ENCODE data around the gene ARHGEF28. TPM values are rescaled to one million over a fixed set of nuclear protein-coding genes. Genes with fewer than 3 reads are reported as not detected.

Gene ARHGEF28
- polyA plus RNA-seq, 3 donors, result not detected

DNA sequence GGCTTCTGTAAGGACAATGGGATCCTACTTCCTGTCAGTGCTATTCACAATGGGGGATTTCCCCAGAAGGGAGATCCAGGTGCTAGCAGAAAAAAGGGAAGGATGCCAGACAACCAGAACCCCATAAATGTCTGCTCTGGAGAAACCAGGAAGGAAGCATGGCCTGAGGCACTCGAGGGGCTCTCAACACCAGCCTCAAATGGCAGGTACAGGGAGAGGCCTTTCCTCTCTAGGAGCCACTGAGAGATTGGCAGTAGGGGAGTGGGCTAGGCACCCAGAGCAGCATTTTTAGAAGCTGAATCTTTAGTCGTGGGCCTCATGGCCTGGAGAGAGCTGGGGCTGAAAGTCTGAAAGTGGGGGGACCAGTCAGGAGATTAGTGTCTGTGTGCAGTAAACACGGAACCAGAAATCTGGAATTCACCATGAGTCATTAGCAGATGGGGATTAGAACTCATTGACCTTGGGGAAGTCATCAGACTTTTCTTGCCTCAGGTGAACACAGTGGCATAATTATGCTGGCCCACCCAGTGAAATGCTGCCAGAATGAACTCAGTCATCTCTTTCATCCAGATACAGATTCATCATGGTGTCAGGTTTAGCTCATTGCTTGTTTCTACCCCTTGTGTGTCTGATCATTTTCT lies 28.3 kb downstream of the ARHGEF28 start:
- no peak overlapping the region for H3K4me2 ChIP-seq (replicated peaks; ENCODE audit: extremely low read depth, low read length, poor library complexity, severe bottlenecking)
- H3K79me2 ChIP-seq (ENCODE audit: insufficient read depth, low read length), result no peaks in the 10 kb centered on the region
- Mint-ChIP-seq H3K27me3 (ENCODE audit: low read depth in 3 of 3) (peaks cover 0 to 2% (median 0%) of the 10 kb centered on the region in 3 donors), H3K4me1 (peaks cover 14% of the 10 kb centered on the region), H3K27ac (no peak overlapping the region), H3K9me3 (peaks cover 0 to 2% (median 0%) of the 10 kb centered on the region in 7 donors), H3K36me3 (no peaks in the 10 kb centered on the region), H3K4me3 (no peak overlapping the region)
- H3K27me3 ChIP-seq (ENCODE audit: control insufficient read depth in 2 of 2, insufficient read depth in 2 of 2, low read length in 2 of 2), result no peaks in the 10 kb centered on the region
- no peaks in the 10 kb centered on the region for H3K9me3 ChIP-seq (replicated peaks in 1 of 2; ENCODE audit: control insufficient read depth in 1 of 2, insufficient read depth in 1 of 2, low read length in 2 of 2)
- TF ChIP-seq, protein P1, sequence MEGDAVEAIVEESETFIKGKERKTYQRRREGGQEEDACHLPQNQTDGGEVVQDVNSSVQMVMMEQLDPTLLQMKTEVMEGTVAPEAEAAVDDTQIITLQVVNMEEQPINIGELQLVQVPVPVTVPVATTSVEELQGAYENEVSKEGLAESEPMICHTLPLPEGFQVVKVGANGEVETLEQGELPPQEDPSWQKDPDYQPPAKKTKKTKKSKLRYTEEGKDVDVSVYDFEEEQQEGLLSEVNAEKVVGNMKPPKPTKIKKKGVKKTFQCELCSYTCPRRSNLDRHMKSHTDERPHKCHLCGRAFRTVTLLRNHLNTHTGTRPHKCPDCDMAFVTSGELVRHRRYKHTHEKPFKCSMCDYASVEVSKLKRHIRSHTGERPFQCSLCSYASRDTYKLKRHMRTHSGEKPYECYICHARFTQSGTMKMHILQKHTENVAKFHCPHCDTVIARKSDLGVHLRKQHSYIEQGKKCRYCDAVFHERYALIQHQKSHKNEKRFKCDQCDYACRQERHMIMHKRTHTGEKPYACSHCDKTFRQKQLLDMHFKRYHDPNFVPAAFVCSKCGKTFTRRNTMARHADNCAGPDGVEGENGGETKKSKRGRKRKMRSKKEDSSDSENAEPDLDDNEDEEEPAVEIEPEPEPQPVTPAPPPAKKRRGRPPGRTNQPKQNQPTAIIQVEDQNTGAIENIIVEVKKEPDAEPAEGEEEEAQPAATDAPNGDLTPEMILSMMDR (IDR thresholded peaks at IDR 0.05), result no peak
- H3K36me3 ChIP-seq (replicated peaks in 1 of 2; ENCODE audit: control insufficient read depth in 1 of 2, insufficient read depth in 2 of 2, low read length in 2 of 2), result no peaks in the 10 kb centered on the region
- intact Hi-C loops (cut with micrococcal nuclease), result no loop called here
- no peak overlapping the region for H3K9ac ChIP-seq (ENCODE audit: insufficient read depth, low read length, poor library complexity, severe bottlenecking)
- no peak for DNase-seq
- WGBS (ENCODE audit: insufficient coverage), result 31% methylated on average over 3 of the region's 3 CpGs
- H4K20me1 ChIP-seq (ENCODE audit: insufficient read depth, low read length), result no peaks in the 10 kb centered on the region
- no peak overlapping the region for H2AFZ ChIP-seq (ENCODE audit: insufficient read depth, low read depth, low read length, poor library complexity, severe bottlenecking)
- no peaks in the 10 kb centered on the region for H3K4me1 ChIP-seq (ENCODE audit: control insufficient read depth in 1 of 2, insufficient read depth in 2 of 2, low read length in 2 of 2)
- H3K4me3 ChIP-seq (replicated peaks in 1 of 3; ENCODE audit: low read depth in 2 of 3, low read length in 3 of 3), result no peak overlapping the region
- no peak overlapping the region for H3K27ac ChIP-seq (ENCODE audit: low read depth in 1 of 2, low read length in 2 of 2)

DNA sequence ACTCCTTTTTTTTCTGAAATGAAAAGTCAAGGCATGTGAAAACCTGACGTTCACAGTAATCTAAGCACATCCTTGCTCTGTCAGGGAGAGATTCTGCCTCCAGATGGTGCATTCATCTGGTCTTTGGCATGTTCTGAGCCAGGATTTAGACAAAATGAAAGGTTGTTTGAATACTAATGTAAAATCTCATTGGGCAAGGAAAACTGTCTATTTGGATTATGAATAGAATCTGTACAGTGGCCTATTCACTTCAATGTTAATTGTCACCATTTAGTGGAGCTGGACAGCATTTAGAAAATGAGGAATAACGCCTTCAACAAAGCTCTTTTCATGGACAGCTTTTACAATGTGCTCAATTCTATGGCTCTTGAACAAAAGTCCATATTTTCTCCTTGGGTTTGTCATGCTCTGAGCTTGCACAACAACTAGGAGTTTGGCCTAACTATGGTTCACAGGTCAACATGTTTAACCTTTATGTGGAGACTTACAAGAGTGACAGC lies 28.9 kb downstream of the ARHGEF28 start:
- intact Hi-C loops (cut with micrococcal nuclease), result no loop called here
- Histone ChIP-seq H3K79me2 (ENCODE audit: insufficient read depth, low read length) (no peaks in the 10 kb centered on the region), H3K27ac (ENCODE audit: low read depth in 1 of 2, low read length in 2 of 2) (no peak overlapping the region), H3K4me1 (ENCODE audit: control insufficient read depth in 1 of 2, insufficient read depth in 2 of 2, low read length in 2 of 2) (no peaks in the 10 kb centered on the region), H3K4me2 (replicated peaks; ENCODE audit: extremely low read depth, low read length, poor library complexity, severe bottlenecking) (no peak overlapping the region), H3K4me3 (replicated peaks in 1 of 3; ENCODE audit: low read depth in 2 of 3, low read length in 3 of 3) (no peak overlapping the region), H3K9me3 (replicated peaks in 1 of 2; ENCODE audit: control insufficient read depth in 1 of 2, insufficient read depth in 1 of 2, low read length in 2 of 2) (no peaks in the 10 kb centered on the region), H3K27me3 (ENCODE audit: control insufficient read depth in 2 of 2, insufficient read depth in 2 of 2, low read length in 2 of 2) (no peaks in the 10 kb centered on the region), H4K20me1 (ENCODE audit: insufficient read depth, low read length) (no peaks in the 10 kb centered on the region), H3K9ac (ENCODE audit: insufficient read depth, low read length, poor library complexity, severe bottlenecking) (no peak overlapping the region), H2AFZ (ENCODE audit: insufficient read depth, low read depth, low read length, poor library complexity, severe bottlenecking) (no peak overlapping the region), H3K36me3 (replicated peaks in 1 of 2; ENCODE audit: control insufficient read depth in 1 of 2, insufficient read depth in 2 of 2, low read length in 2 of 2) (no peaks in the 10 kb centered on the region)
- Mint-ChIP-seq H3K27ac (no peak overlapping the region), H3K4me1 (peaks cover 17% of the 10 kb centered on the region), H3K4me3 (no peak overlapping the region), H3K27me3 (ENCODE audit: low read depth in 3 of 3) (peaks cover 0 to 2% (median 0%) of the 10 kb centered on the region in 3 donors), H3K9me3 (peaks cover 0 to 2% (median 0%) of the 10 kb centered on the region in 7 donors), H3K36me3 (no peaks in the 10 kb centered on the region)
- WGBS (ENCODE audit: insufficient coverage), result 100% methylated on average over 1 of the region's 2 CpGs
- TF ChIP-seq, protein P1 (IDR thresholded peaks at IDR 0.05), result no peak
- no peak for DNase-seq

Data from CD14-positive monocyte (primary cell).